ENCODE measurements around the gene SIRT2. TPM values are rescaled to one million over a fixed set of nuclear protein-coding genes. Genes with fewer than 3 reads are reported as not detected.
A peak's percentile ranks its signal among the peaks of the same experiment; 100 is the strongest.

SIRT2 gene
- total and polyA plus RNA-seq, 2 of the 13 experiments (the other 11 are each of a cell fraction or from before 2014, with no cell fraction given): 22.3 to 26.1 TPM

- TF ChIP-seq ZBTB43 (CRISPR knock-in tag; conservative IDR thresholded peaks at IDR 0.05) (no peak), ZNF883 (CRISPR knock-in tag; IDR thresholded peaks at IDR 0.05; ENCODE audit: not compliant biosample characterization) (no peak), ZBTB39 (CRISPR knock-in tag; IDR thresholded peaks at IDR 0.05) (no peak), BCL3 (CRISPR knock-in tag; IDR thresholded peaks at IDR 0.05) (no peak), ZNF569 (CRISPR knock-in tag; IDR thresholded peaks at IDR 0.05; ENCODE audit: borderline replicate concordance) (no peak; the same call in 1 of the 2 replicates), SRSF1 (optimal IDR thresholded peaks at IDR 0.05; ENCODE audit: low read depth, low read length) (no peak), SP2 (CRISPR knock-in tag; IDR thresholded peaks at IDR 0.05) (no peak), ZNF841 (CRISPR knock-in tag; IDR thresholded peaks at IDR 0.05; ENCODE audit: borderline replicate concordance) (no peak), ATF1 (CRISPR knock-in tag; IDR thresholded peaks at IDR 0.05) (no peak; the same call in 1 of the 2 replicates), MTF2 (CRISPR knock-in tag; IDR thresholded peaks at IDR 0.05; ENCODE audit: borderline replicate concordance) (no peak), MLLT10 (CRISPR knock-in tag; IDR thresholded peaks at IDR 0.05) (no peak), NFKBIZ (CRISPR knock-in tag; IDR thresholded peaks at IDR 0.05) (no peak), ZNF83 (CRISPR knock-in tag; IDR thresholded peaks at IDR 0.05; ENCODE audit: borderline replicate concordance) (no peak), SALL1 (CRISPR knock-in tag; IDR thresholded peaks at IDR 0.05) (no peak; the same call in 1 of the 2 replicates), CSRNP1 (CRISPR knock-in tag; IDR thresholded peaks at IDR 0.05) (no peak), HNF4A (CRISPR knock-in tag; IDR thresholded peaks at IDR 0.05) (no peak; the same call in 1 of the 2 replicates), NFYC (CRISPR knock-in tag; IDR thresholded peaks at IDR 0.05) (no peak), DNMT3B (CRISPR knock-in tag; conservative IDR thresholded peaks at IDR 0.05) (no peak), TBL1XR1 (IDR thresholded peaks at IDR 0.05; ENCODE audit: borderline replicate concordance, low read length, partially characterized antibody) (no peak), ZNF7 (CRISPR knock-in tag; IDR thresholded peaks at IDR 0.05) (no peak), KAT7 (CRISPR knock-in tag; IDR thresholded peaks at IDR 0.05; ENCODE audit: borderline replicate concordance) (no peak; the same call in 1 of the 2 replicates), POLR2AphosphoS2 (IDR thresholded peaks at IDR 0.05; ENCODE audit: low read depth, low read length) (no peak), DMTF1 (CRISPR knock-in tag; IDR thresholded peaks at IDR 0.05) (peak; percentile 26; the same call in 1 of the 2 replicates)
Observed at GRCh38 chr19:38831142-38831605, 68.2 kb downstream of the SIRT2 start (continued).

Data from HepG2 (cell line).